ENCODE data around the gene SLC10A7.

Gene SLC10A7

GRCh38 chr4:146439437-146439836 is 82.3 kb downstream of the SLC10A7 start:
- no peak for DNase-seq (ENCODE audit: low read depth)

GRCh38 chr4:146437778-146438177 is 84.0 kb downstream of the SLC10A7 start:
- no peak for DNase-seq (ENCODE audit: low read depth)

GRCh38 chr4:146436423-146437162 is 85.1 kb downstream of the SLC10A7 start:
- no peak for DNase-seq (ENCODE audit: low read depth)

- no peak for DNase-seq (ENCODE audit: low read depth)
These were observed 85.8 kb downstream of the SLC10A7 start for GRCh38 chr4:146435962-146436361.

- no peak for DNase-seq (ENCODE audit: low read depth)
These were observed 89.7 kb downstream of the SLC10A7 start for GRCh38 chr4:146432065-146432464.

GRCh38 chr4:146428298-146428697 is 93.4 kb downstream of the SLC10A7 start:
- no peak for DNase-seq (ENCODE audit: low read depth)

GRCh38 chr4:146417822-146418221 is 103.9 kb downstream of the SLC10A7 start:
- DNase-seq (ENCODE audit: low read depth): no peak

GRCh38 chr4:146415829-146416228 is 105.9 kb downstream of the SLC10A7 start:
- DNase-seq (ENCODE audit: low read depth): no peak

- no peak for DNase-seq (ENCODE audit: low read depth)
These were observed 114.1 kb downstream of the SLC10A7 start for GRCh38 chr4:146407669-146408084.

- DNase-seq (ENCODE audit: low read depth): no peak
These were observed 114.5 kb downstream of the SLC10A7 start for GRCh38 chr4:146407257-146407656.

GRCh38 chr4:146401274-146401673 is 120.5 kb downstream of the SLC10A7 start:
- no peak for DNase-seq (ENCODE audit: low read depth)

- no peak for DNase-seq (ENCODE audit: low read depth)
These were observed 122.8 kb downstream of the SLC10A7 start for GRCh38 chr4:146398896-146399445.

GRCh38 chr4:146398404-146398803 is 123.3 kb downstream of the SLC10A7 start:
- DNase-seq (ENCODE audit: low read depth): no peak

GRCh38 chr4:146389561-146389960 is 132.2 kb downstream of the SLC10A7 start:
- DNase-seq (ENCODE audit: low read depth): no peak

GRCh38 chr4:146382194-146382593 is 139.5 kb downstream of the SLC10A7 start:
- no peak for DNase-seq (ENCODE audit: low read depth)

GRCh38 chr4:146381263-146381872 is 140.4 kb downstream of the SLC10A7 start:
- DNase-seq (ENCODE audit: low read depth): no peak

GRCh38 chr4:146379744-146380143 is 142.0 kb downstream of the SLC10A7 start:
- DNase-seq (ENCODE audit: low read depth): no peak

- no peak for DNase-seq (ENCODE audit: low read depth)
These were observed 149.9 kb downstream of the SLC10A7 start for GRCh38 chr4:146371812-146372211.

- DNase-seq (ENCODE audit: low read depth): no peak
These were observed 150.9 kb downstream of the SLC10A7 start for GRCh38 chr4:146370841-146371240.

GRCh38 chr4:146369446-146369845 is 152.3 kb downstream of the SLC10A7 start:
- no peak for DNase-seq (ENCODE audit: low read depth)

- peak; percentile 34 for DNase-seq (ENCODE audit: low read depth)
These were observed 153.5 kb downstream of the SLC10A7 start for GRCh38 chr4:146368209-146368608.

- no peak for DNase-seq (ENCODE audit: low read depth)
These were observed 154.4 kb downstream of the SLC10A7 start for GRCh38 chr4:146367347-146367746.

GRCh38 chr4:146359771-146360170 is 162.0 kb downstream of the SLC10A7 start:
- DNase-seq (ENCODE audit: low read depth): no peak
